ENCODE results near the gene MAP1B. TPM values are rescaled to one million over a fixed set of nuclear protein-coding genes. Genes with fewer than 3 reads are reported as not detected.

Gene MAP1B
- total and polyA plus RNA-seq, 2 of the 4 experiments (the other 2 are of a cell fraction), result 41.1 to 183 TPM

GRCh38 chr5:72070529-72070928 lies 36.7 kb upstream of the MAP1B start (continued):
- TF ChIP-seq MAFK (IDR thresholded peaks at IDR 0.05; ENCODE audit: low read depth, low read length) (no peak), MAZ (IDR thresholded peaks at IDR 0.05; ENCODE audit: borderline replicate concordance, low read depth, low read length) (no peak), SMC3 (IDR thresholded peaks at IDR 0.05; ENCODE audit: low read depth, low read length) (no peak), MXI1 (IDR thresholded peaks at IDR 0.05; ENCODE audit: borderline replicate concordance, low read depth, low read length) (no peak), POLR2A (IDR thresholded peaks at IDR 0.05; ENCODE audit: low read depth, low read length) (no peak), CHD1 (IDR thresholded peaks at IDR 0.05; ENCODE audit: low read depth, low read length) (no peak), RFX5 (IDR thresholded peaks at IDR 0.05; ENCODE audit: low read depth, low read length) (no peak)

DNA sequence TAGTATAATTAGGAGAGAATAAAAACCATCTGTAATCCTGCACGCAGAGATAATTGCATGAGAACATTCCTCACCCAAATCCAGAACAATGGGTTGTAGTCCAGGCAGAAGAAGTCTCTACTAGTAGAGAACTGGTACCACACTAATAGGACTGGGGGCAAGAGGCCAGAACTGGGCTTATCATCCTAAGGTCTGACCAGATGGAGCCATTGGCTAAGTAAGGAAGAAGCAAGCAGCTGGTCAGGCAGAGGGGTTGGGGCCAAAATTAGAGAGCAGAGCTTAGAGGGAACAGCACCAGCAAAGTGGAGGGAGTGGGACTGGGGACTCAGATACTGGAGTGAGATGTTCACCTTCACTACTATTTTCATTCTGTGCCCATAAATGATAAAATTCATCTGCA lies 35.4 kb upstream of the MAP1B start:
- Histone ChIP-seq H3K36me3 (ENCODE audit: control insufficient read depth, insufficient read depth, low read length) (no peaks in the 10 kb centered on the region), H2AK9ac (replicated peaks; ENCODE audit: low read depth, low read length, poor library complexity) (no peak overlapping the region), H2AK5ac (ENCODE audit: low read depth, low read length) (no peak overlapping the region), H3K4me1 (ENCODE audit: control insufficient read depth, insufficient read depth, low read length) (peaks cover 7% of the 10 kb centered on the region), H2BK20ac (ENCODE audit: low read depth, low read length) (no peak overlapping the region), H4K8ac (ENCODE audit: low read depth in 2 of 2, low read length in 2 of 2) (no peak overlapping the region), H4K20me1 (ENCODE audit: insufficient read depth, low read length) (no peaks in the 10 kb centered on the region), H3K27me3 (ENCODE audit: control insufficient read depth, insufficient read depth, low read length) (no peaks in the 10 kb centered on the region; the same call in 1 of the 2 replicates), H3K79me1 (ENCODE audit: low read depth in 1 of 2, low read length in 2 of 2) (0 out of 4 replicates have a peak, but pooled peaks cover 0 to 4% of the 10 kb centered on the region in 2 experiments), H3K9me1 (ENCODE audit: insufficient read depth, low read length) (peaks cover 8% of the 10 kb centered on the region; the same call in 1 of the 2 replicates), H2BK5ac (ENCODE audit: low read depth, low read length, poor library complexity, severe bottlenecking) (no peak overlapping the region), H3K23ac (ENCODE audit: low read depth, low read length) (no peak overlapping the region), H2BK120ac (ENCODE audit: low read depth, low read length) (no peak overlapping the region), H3K27ac (ENCODE audit: insufficient read depth, low read length) (no peak overlapping the region), H2AFZ (replicated peaks; ENCODE audit: low read length, poor library complexity) (no peak overlapping the region), H3K4me2 (ENCODE audit: low read depth, low read length) (no peak overlapping the region), H3K56ac (ENCODE audit: extremely low read depth, insufficient read depth, low read length) (no peak overlapping the region), H4K5ac (ENCODE audit: low read depth, low read length) (no peak overlapping the region), H2BK15ac (ENCODE audit: low read depth, low read length) (no peak overlapping the region), H4K91ac (ENCODE audit: insufficient read depth, low read depth, low read length) (no peak overlapping the region), H3K9ac (ENCODE audit: low read depth, low read length) (no peak overlapping the region), H3K4ac (ENCODE audit: low read depth, low read length) (no peak overlapping the region), H3K9me3 (ENCODE audit: control insufficient read depth, insufficient read depth, low read length) (no peaks in the 10 kb centered on the region), H3K18ac (ENCODE audit: low read depth, low read length) (no peak overlapping the region), H3K4me3 (ENCODE audit: insufficient read depth, low read depth, low read length) (no peak overlapping the region), H3K14ac (replicated peaks; ENCODE audit: low read depth, low read length) (no peak overlapping the region)
- no CpG with 5 or more reads among the region's 1 CpG for WGBS, 2 experiments (ENCODE audit: extremely low coverage in 2 of 2, insufficient read length in 1 of 2)
- intact Hi-C loops (cut with micrococcal nuclease) (no loop called here), dilution Hi-C loops (cut with HindIII; ENCODE audit: low sequenced_read_pairs, unreplicated experiment) (no loop called here), in situ Hi-C loops (cut with MboI; ENCODE audit: low sequenced_read_pairs) (no loop called here)
- no peak for DNase-seq
- CTCF ChIA-PET, result no interaction called here
- ATAC-seq (ENCODE audit: low read depth), result no peak
- POLR2A ChIA-PET (ENCODE audit: unreplicated experiment), result no interaction called here
- no TSS peak for BruUV-seq (replicated peaks)
- TF ChIP-seq RCOR1 (IDR thresholded peaks at IDR 0.05; ENCODE audit: insufficient replicate concordance, low read length) (no peak), BHLHE40 (IDR thresholded peaks at IDR 0.05; ENCODE audit: low read depth, low read length) (no peak), CHD1 (IDR thresholded peaks at IDR 0.05; ENCODE audit: low read depth, low read length) (no peak), MXI1 (IDR thresholded peaks at IDR 0.05; ENCODE audit: borderline replicate concordance, low read depth, low read length) (no peak), MAFK (IDR thresholded peaks at IDR 0.05; ENCODE audit: low read depth, low read length) (no peak), NFE2L2 (IDR thresholded peaks at IDR 0.05; ENCODE audit: low read depth, low read length) (no peak), RAD21 (IDR thresholded peaks at IDR 0.05; ENCODE audit: low read length) (no peak), POLR2A (IDR thresholded peaks at IDR 0.05; ENCODE audit: low read depth, low read length) (no peak)
- TF ChIP-seq, protein P1, sequence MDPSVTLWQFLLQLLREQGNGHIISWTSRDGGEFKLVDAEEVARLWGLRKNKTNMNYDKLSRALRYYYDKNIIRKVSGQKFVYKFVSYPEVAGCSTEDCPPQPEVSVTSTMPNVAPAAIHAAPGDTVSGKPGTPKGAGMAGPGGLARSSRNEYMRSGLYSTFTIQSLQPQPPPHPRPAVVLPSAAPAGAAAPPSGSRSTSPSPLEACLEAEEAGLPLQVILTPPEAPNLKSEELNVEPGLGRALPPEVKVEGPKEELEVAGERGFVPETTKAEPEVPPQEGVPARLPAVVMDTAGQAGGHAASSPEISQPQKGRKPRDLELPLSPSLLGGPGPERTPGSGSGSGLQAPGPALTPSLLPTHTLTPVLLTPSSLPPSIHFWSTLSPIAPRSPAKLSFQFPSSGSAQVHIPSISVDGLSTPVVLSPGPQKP (IDR thresholded peaks at IDR 0.05; ENCODE audit: borderline replicate concordance, low read depth, low read length), result no peak
- TF ChIP-seq, protein P2, sequence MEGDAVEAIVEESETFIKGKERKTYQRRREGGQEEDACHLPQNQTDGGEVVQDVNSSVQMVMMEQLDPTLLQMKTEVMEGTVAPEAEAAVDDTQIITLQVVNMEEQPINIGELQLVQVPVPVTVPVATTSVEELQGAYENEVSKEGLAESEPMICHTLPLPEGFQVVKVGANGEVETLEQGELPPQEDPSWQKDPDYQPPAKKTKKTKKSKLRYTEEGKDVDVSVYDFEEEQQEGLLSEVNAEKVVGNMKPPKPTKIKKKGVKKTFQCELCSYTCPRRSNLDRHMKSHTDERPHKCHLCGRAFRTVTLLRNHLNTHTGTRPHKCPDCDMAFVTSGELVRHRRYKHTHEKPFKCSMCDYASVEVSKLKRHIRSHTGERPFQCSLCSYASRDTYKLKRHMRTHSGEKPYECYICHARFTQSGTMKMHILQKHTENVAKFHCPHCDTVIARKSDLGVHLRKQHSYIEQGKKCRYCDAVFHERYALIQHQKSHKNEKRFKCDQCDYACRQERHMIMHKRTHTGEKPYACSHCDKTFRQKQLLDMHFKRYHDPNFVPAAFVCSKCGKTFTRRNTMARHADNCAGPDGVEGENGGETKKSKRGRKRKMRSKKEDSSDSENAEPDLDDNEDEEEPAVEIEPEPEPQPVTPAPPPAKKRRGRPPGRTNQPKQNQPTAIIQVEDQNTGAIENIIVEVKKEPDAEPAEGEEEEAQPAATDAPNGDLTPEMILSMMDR (conservative IDR thresholded peaks at IDR 0.05; ENCODE audit: low read depth, low read length), result no peak
